Tibial artery (tissue), 4 donors: Measurements from ENCODE around the gene SPATA7.

ENCODE experiments used
- DNase-seq, 2 donors: peaks; one replicate each; pipeline ENCODE4 v3.0.0-alpha.2; 2019
- H3K27ac ChIP-seq, 2 donors: fragments of 200-600 bp; sonication (generic) in 1 of 2; 1 replicate in 1 of 2; 2 replicates in 1 of 2; pipeline ENCODE4 v1.5.1; 2018 to 2019; ENCODE audit warnings: mild to moderate bottlenecking in 1 of 2
- H3K27me3 ChIP-seq, 2 donors: fragments of 200-600 bp; sonication (generic) in 1 of 2; one replicate each; pipeline versions ENCODE4 v1.5.1 to v1.6.0; 2016 to 2019
- H3K36me3 ChIP-seq, 3 donors: fragments of 200-600 bp; sonication (generic) in 2 of 3; one replicate each; pipeline ENCODE4 v1.5.1; 2016 to 2019; ENCODE audit warnings: mild to moderate bottlenecking in 2 of 3
- H3K4me1 ChIP-seq, 4 donors: fragments of 200-600 bp; sonication (generic) in 2 of 4; 1 replicate in 3 of 4; 2 replicates in 1 of 4; pipeline ENCODE4 v1.5.1; 2016 to 2019
- H3K4me3 ChIP-seq, 2 donors: fragments of 200-600 bp; sonication (generic) in 1 of 2; 1 replicate in 1 of 2; 2 replicates in 1 of 2; pipeline ENCODE4 v1.5.1; 2018 to 2019; ENCODE audit warnings: mild to moderate bottlenecking in 2 of 2
- H3K9me3 ChIP-seq, 3 donors: fragments of 200-600 bp; sonication (generic) in 1 of 3; one replicate each; pipeline ENCODE4 v1.5.1; 2016 to 2019
- intact Hi-C: fragments of 100-400 bp; cut with DNase I; formaldehyde crosslinking; loops from one replicate; pipeline ENCODE4 v1.15.0; 2023; ENCODE audit warnings: low total_unique reads
- TF ChIP-seq, protein P1 (sequence below), 2 experiments: fragments of 200-600 bp in 1 of 2; fragments of 450-650 bp in 1 of 2; IDR thresholded peaks; one replicate each; pipeline ENCODE4 v1.5.1; 2017 to 2019; ENCODE audit warnings: antibody characterized with exemption in 2 of 2, mild to moderate bottlenecking in 1 of 2, moderate library complexity in 1 of 2

Gene SPATA7

DNA sequence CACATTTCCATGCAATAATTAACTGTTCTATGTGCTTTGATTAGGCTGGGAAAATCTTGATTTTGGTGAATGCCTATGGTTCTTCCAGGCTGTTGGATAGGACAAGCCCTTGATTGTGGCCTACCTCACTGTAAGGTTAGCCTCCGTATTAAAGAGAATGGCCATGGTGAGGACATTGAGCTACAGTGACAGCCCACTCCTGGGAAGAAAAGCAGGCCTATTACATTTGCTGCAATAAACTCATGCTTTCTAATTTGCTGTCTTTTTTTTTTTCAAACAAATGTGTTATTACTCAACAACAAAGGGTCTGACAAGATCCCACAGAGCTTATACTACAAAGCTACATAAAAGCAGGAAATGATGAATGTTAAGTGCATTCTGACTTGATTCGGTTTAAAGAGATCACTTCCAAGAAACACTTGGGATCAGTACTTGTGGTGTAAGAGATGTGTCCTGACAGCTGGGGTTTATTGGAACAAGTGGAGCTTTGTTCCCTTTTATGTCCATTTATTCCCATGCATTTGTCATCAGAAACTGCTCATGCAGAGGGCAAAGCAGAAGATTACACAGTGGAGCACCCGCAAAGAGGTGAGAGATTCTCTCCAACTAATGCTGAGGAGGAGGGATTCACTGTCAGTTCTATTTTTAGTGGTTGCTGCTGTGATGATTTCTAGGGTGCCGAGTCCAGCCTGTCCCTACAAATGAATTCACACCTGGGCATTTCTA, 33.3 kb upstream of the SPATA7 start:
- H3K9me3 ChIP-seq = no peaks in the 10 kb centered on the region
- H3K4me3 ChIP-seq = no peak overlapping the region
- no peaks in the 10 kb centered on the region for H3K36me3 ChIP-seq
- intact Hi-C loops = no loop called here
- no peaks in the 10 kb centered on the region for H3K27me3 ChIP-seq
- DNase-seq = no peak
- no peaks in the 10 kb centered on the region for H3K4me1 ChIP-seq
- H3K27ac ChIP-seq = no peak overlapping the region
- TF ChIP-seq, protein P1, sequence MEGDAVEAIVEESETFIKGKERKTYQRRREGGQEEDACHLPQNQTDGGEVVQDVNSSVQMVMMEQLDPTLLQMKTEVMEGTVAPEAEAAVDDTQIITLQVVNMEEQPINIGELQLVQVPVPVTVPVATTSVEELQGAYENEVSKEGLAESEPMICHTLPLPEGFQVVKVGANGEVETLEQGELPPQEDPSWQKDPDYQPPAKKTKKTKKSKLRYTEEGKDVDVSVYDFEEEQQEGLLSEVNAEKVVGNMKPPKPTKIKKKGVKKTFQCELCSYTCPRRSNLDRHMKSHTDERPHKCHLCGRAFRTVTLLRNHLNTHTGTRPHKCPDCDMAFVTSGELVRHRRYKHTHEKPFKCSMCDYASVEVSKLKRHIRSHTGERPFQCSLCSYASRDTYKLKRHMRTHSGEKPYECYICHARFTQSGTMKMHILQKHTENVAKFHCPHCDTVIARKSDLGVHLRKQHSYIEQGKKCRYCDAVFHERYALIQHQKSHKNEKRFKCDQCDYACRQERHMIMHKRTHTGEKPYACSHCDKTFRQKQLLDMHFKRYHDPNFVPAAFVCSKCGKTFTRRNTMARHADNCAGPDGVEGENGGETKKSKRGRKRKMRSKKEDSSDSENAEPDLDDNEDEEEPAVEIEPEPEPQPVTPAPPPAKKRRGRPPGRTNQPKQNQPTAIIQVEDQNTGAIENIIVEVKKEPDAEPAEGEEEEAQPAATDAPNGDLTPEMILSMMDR (IDR thresholded peaks at IDR 0.05) = no peak

DNA sequence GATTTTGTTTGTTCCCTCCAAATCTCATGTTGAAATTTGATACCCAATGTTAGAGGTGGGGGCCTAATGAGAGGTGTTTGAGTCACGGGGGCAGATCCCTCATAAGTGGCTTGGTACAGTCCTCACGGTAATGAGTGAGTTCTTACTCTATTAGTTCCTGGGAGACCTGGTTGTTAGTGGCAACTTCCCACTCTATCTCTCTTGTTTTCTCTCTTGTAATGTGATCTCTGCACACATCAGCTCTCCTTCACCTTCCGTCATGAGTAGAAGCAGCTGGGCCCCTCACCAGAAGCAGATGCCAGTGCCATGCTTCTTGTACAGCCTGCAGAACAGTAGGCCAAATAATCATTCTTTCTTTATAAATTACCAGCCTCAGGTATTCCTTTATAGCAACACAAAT, 32.8 kb upstream of the SPATA7 start:
- no peak for DNase-seq
- Histone ChIP-seq H3K27me3 (no peaks in the 10 kb centered on the region), H3K4me3 (no peak overlapping the region), H3K36me3 (no peaks in the 10 kb centered on the region), H3K27ac (no peak overlapping the region), H3K4me1 (no peaks in the 10 kb centered on the region), H3K9me3 (no peaks in the 10 kb centered on the region)
- intact Hi-C loops = no loop called here
- TF ChIP-seq, protein P1 (IDR thresholded peaks at IDR 0.05) = no peak

DNA sequence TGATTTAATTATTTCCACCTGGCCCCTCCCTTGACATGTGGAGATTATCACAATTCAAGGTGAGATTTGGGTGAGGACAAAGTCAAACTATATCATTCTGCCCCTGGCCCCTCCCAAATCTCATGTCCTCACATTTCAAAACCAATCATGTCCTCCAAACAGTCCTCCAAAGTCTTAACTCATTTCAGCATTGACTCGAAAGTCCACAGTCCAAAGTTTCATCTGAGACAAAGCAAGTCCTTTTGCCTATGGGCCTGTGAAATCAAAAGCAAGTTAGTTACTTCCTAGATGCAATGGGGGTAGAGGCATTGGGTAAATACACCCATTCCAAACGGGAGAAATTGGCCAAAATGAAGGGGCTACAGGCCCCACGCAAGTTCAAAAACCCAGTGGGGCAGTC, 31.1 kb upstream of the SPATA7 start:
- TF ChIP-seq, protein P1 (IDR thresholded peaks at IDR 0.05) = no peak
- H3K9me3 ChIP-seq = no peaks in the 10 kb centered on the region
- H3K27me3 ChIP-seq = no peaks in the 10 kb centered on the region
- no peaks in the 10 kb centered on the region for H3K36me3 ChIP-seq
- no peaks in the 10 kb centered on the region for H3K4me1 ChIP-seq
- no peak overlapping the region for H3K4me3 ChIP-seq
- intact Hi-C loops = no loop called here
- no peak overlapping the region for H3K27ac ChIP-seq
- DNase-seq = no peak

DNA sequence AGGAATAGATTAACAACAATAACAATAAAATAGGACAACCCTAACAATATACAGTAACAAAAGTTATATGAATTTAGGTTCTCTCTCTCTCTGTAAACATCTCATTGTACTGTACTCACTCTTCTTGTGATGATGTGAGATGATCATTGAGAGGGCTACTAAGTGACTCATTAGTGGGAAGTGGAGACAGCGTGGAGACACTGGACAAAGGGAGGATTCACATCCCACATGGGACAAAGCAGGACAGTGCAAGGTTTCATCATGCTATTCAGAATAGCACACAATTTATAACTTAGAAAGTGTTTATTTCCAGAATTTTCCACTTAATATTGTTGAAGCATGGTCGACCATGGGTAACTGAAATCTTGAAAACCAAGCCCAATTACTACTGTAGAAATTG, 26.0 kb upstream of the SPATA7 start:
- Histone ChIP-seq H3K4me3 (no peak overlapping the region), H3K27ac (no peak overlapping the region), H3K9me3 (no peaks in the 10 kb centered on the region), H3K4me1 (no peaks in the 10 kb centered on the region), H3K27me3 (no peaks in the 10 kb centered on the region), H3K36me3 (no peaks in the 10 kb centered on the region)
- TF ChIP-seq, protein P1 (IDR thresholded peaks at IDR 0.05) = no peak
- no peak for DNase-seq
- intact Hi-C loops = no loop called here

DNA sequence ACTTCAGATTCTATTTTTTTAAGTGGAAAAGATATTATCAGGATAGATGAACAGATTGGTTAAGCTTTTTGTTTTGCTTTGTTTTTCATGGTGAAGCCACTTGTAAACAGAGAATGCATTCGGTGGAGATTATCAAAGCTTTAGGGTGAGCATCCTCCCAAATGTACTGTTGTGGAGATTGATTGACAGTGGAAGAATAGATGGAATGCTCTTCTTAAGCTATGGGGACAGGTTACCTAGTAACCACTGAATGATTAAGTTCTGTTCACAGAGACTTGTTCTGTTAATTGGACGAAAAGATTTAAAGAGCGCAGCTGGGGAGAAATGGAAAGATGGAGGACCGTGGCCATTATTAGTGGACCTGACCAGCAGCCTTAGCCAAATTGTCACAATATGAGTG, 21.8 kb upstream of the SPATA7 start:
- no peaks in the 10 kb centered on the region for H3K4me1 ChIP-seq
- H3K27ac ChIP-seq = no peak overlapping the region
- no peaks in the 10 kb centered on the region for H3K9me3 ChIP-seq
- H3K27me3 ChIP-seq = no peaks in the 10 kb centered on the region
- no peak overlapping the region for H3K4me3 ChIP-seq
- no peak for DNase-seq
- intact Hi-C loops = no loop called here
- H3K36me3 ChIP-seq = no peaks in the 10 kb centered on the region
- TF ChIP-seq, protein P1 (IDR thresholded peaks at IDR 0.05) = no peak
